ENCODE measurements around the gene ERP27.

- TF ChIP-seq CTCF (IDR thresholded peaks at IDR 0.05) (no peak), POLR2A (IDR thresholded peaks at IDR 0.05) (no peak)
Measured at GRCh38 chr12:14976658-14977057, 38.3 kb upstream of the ERP27 start.

Data from adrenal gland (tissue), 5 donors.